Suprapubic skin (tissue), 4 donors: ENCODE measurements around the gene PPP4C. TPM values are rescaled to one million over a fixed set of nuclear protein-coding genes. Genes with fewer than 3 reads are reported as not detected.

Source experiments
- DNase-seq, 2 donors: peaks; one replicate each; pipeline ENCODE4 v3.0.0-alpha.2; 2019; ENCODE audit warnings: low spot score in 2 of 2
- H3K27ac ChIP-seq: fragments of 200-600 bp; sonication (generic); one replicate; pipeline ENCODE4 v1.5.1; 2019
- H3K27me3 ChIP-seq: fragments of 200-600 bp; sonication (generic); one replicate; pipeline ENCODE4 v1.5.1; 2019
- H3K36me3 ChIP-seq: fragments of 200-600 bp; sonication (generic); one replicate; pipeline ENCODE4 v1.5.1; 2019
- H3K4me1 ChIP-seq: fragments of 200-600 bp; sonication (generic); one replicate; pipeline ENCODE4 v1.5.1; 2019
- H3K4me3 ChIP-seq: fragments of 200-600 bp; sonication (generic); one replicate; pipeline ENCODE4 v1.5.1; 2019; ENCODE audit warnings: mild to moderate bottlenecking
- H3K9me3 ChIP-seq: fragments of 200-600 bp; sonication (generic); one replicate; pipeline ENCODE4 v1.5.1; 2019
- CTCF ChIP-seq, 2 donors: fragments of 200-600 bp in 1 of 2; fragments of 450-650 bp in 1 of 2; sonication (generic) in 1 of 2; IDR thresholded peaks; one replicate each; pipeline ENCODE4 v1.5.1; 2016 to 2019; ENCODE audit warnings: antibody characterized with exemption in 2 of 2, mild to moderate bottlenecking in 1 of 2, moderate library complexity in 1 of 2
- EP300 ChIP-seq: sonication (generic); formaldehyde crosslinking; IDR thresholded peaks from one replicate; pipeline ENCODE4 v1.6.1; 2017; ENCODE audit warnings: antibody characterized with exemption
- POLR2A ChIP-seq, 2 donors: fragments of 450-650 bp; IDR thresholded peaks; one replicate each; pipeline ENCODE4 v1.6.1; 2017; ENCODE audit warnings: antibody characterized with exemption in 2 of 2, mild to moderate bottlenecking in 2 of 2, moderate library complexity in 2 of 2
- POLR2AphosphoS5 ChIP-seq, 3 donors: sonication (generic); formaldehyde crosslinking; IDR thresholded peaks; one replicate each; pipeline ENCODE4 v1.6.1; 2017; ENCODE audit warnings: antibody characterized with exemption in 3 of 3
- WGBS: methylation state at CpG from one replicate; pipeline ENCODE4 v1.1.5; 2018; 5-methylcytosine and 5-hydroxymethylcytosine counted together
- total RNA-seq, 4 donors: library from RNA; depleted of rRNA; stranded (reverse); fragments of >200 nt; gene quantifications; one replicate each; pipeline ENCODE4 v1.1.0, GENCODE V29; 2016

Gene PPP4C
- total RNA-seq, result 10 to 100 TPM; 52.0 to 66.0 (median 61.2) TPM

- Histone ChIP-seq H3K4me1 (peaks cover 35% of the 10 kb centered on the region), H3K4me3 (peak within 1 kb of the TSS; percentile 80), H3K36me3 (peaks cover 46% of the 10 kb centered on the region), H3K27me3 (no peaks in the 10 kb centered on the region), H3K27ac (peak within 1 kb of the TSS; percentile 87), H3K9me3 (no peaks in the 10 kb centered on the region)
- TF ChIP-seq CTCF (IDR thresholded peaks at IDR 0.05) (no peak), POLR2A (IDR thresholded peaks at IDR 0.05) (peak in 1 of 2 donors; percentile 80), POLR2AphosphoS5 (IDR thresholded peaks at IDR 0.05) (peak; percentile 48 to 90 (median 84)), EP300 (no peak)
- peak; percentile 95 to 96 for DNase-seq
- 3% methylated on average over 34 of the region's 67 CpGs for WGBS
Observed at GRCh38 chr16:30075503-30076275, at the start of gene PPP4C. TSS of gene PPP4C (plus strand) at chr16:30075994. CDS start at chr16:30076378, 384 bp downstream.

GRCh38 chr16:30026449-30026848 lies 49.3 kb upstream of the PPP4C start:
- H3K27ac ChIP-seq, result no peak overlapping the region
- DNase-seq, result no peak
- no peak for TF ChIP-seq EP300
- no peak for TF ChIP-seq POLR2A (IDR thresholded peaks at IDR 0.05)
- no peak for TF ChIP-seq CTCF (IDR thresholded peaks at IDR 0.05)
- TF ChIP-seq POLR2AphosphoS5 (IDR thresholded peaks at IDR 0.05), result no peak
- no peak overlapping the region for H3K4me3 ChIP-seq
- peaks cover 66% of the 10 kb centered on the region for H3K27me3 ChIP-seq
- H3K4me1 ChIP-seq, result peaks cover 13% of the 10 kb centered on the region
- H3K36me3 ChIP-seq, result no peaks in the 10 kb centered on the region
- 90% methylated on average over 10 of the region's 18 CpGs for whole genome bisulfite sequencing
- H3K9me3 ChIP-seq, result no peaks in the 10 kb centered on the region

DNA sequence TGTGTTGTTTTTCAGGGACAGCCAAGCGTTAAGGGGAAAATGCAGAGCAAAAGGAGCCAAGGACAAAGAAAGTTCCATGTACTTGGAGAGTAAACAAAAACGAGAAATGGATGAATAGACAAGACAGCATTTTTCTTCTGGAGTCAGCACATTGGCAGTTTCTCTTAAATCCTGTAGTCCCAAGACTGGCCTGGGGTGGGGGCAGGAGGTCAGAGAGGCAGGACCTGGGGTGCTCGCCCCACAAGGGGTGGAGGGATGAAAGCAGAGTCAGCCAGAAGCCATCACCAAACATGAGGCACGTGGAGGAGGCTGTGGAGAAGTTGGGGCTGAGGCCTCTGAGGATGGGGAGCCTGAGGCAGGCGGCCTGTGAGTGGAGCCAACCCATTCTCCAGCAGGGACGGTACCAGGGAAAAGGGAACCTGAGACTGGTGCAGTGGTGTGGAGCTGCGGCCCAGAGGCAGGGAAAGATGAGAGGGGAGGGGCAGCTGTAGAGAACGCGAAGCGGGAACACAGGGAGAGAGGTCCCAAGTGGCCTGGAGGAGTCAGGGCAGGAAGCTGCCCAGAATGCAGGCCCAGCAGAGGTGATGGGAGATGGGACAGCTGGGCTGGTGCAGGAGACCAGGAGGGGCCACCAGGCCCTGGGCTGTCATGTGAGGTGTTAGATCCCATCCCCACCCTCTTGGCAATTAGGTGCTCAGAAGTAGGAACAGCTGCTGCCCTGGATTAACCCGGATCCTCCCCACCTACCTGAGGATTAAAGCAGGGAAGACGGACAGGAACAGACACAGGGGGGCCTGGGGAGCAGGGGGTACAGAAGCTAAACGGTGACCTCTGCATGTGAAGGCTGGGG lies 48.0 kb upstream of the PPP4C start:
- no peak overlapping the region for H3K4me3 ChIP-seq
- peaks cover 77% of the 10 kb centered on the region for H3K27me3 ChIP-seq
- no peaks in the 10 kb centered on the region for H3K9me3 ChIP-seq
- WGBS, result 40% methylated on average over 12 of the region's 13 CpGs
- H3K36me3 ChIP-seq, result no peaks in the 10 kb centered on the region
- peaks cover 8% of the 10 kb centered on the region for H3K4me1 ChIP-seq
- no peak overlapping the region for H3K27ac ChIP-seq
- no peak for DNase-seq
- TF ChIP-seq POLR2AphosphoS5 (IDR thresholded peaks at IDR 0.05), result no peak
- no peak for TF ChIP-seq EP300
- TF ChIP-seq POLR2A (IDR thresholded peaks at IDR 0.05), result no peak
- TF ChIP-seq CTCF (IDR thresholded peaks at IDR 0.05), result no peak

DNA sequence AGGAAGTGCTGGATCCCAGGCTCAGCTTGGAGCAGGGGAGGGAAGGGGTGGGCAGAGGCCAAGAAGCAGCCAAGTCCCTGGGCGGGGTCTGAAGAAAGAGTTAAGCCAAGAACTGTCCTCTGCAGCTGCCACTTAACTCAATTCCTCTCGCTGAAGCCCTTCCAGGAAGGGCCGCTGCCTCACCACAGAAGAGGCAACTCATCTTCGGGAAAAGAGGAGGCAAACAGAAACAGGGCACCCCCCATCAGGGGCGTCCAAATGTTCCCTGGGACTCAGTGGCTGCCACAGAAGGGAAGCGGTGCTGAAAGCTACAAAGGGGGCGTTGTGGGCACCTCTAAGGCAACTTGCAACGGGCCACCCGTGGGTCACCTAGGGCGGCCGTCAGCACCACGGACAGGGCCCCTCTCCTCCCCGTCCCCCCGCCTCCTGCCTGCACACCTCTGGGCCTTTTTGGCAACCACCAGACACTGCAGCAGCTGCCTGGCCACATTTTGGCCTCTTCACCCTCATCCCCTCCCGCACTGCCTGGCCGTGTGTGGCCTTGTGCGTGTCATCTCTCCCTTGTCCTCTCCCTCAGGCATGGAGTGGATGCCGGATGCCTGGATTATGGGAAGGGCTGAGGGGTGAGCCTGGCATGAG lies 47.2 kb upstream of the PPP4C start:
- H3K27me3 ChIP-seq, result peaks cover 85% of the 10 kb centered on the region
- WGBS, result 20% methylated on average over 10 of the region's 18 CpGs
- TF ChIP-seq POLR2AphosphoS5 (IDR thresholded peaks at IDR 0.05), result no peak
- no peak for TF ChIP-seq POLR2A (IDR thresholded peaks at IDR 0.05)
- no peak for TF ChIP-seq EP300
- no peak for TF ChIP-seq CTCF (IDR thresholded peaks at IDR 0.05)
- H3K27ac ChIP-seq, result no peak overlapping the region
- no peak overlapping the region for H3K4me3 ChIP-seq
- H3K36me3 ChIP-seq, result no peaks in the 10 kb centered on the region
- H3K4me1 ChIP-seq, result peaks cover 8% of the 10 kb centered on the region
- no peaks in the 10 kb centered on the region for H3K9me3 ChIP-seq
- no peak for DNase-seq
